Neural crest cell (in vitro differentiated cells): Measurements from ENCODE around the gene ADAT2. TPM values are rescaled to one million over a fixed set of nuclear protein-coding genes. Genes with fewer than 3 reads are reported as not detected.
A peak's percentile ranks its signal among the peaks of the same experiment; 100 is the strongest.

Experiments used
- DNase-seq: peaks from one replicate; pipeline ENCODE4 v3.0.0; 2021; ENCODE audit warnings: low read depth, mixed read lengths, low spot score
- H3K27ac Mint-ChIP-seq: one replicate; pipeline ENCODE4 v1.8.0; 2021; ENCODE audit warnings: mild to moderate bottlenecking, mixed read lengths; ENCODE audit not compliant: unreplicated experiment
- H3K27me3 Mint-ChIP-seq: 2 replicates; pipeline ENCODE4 v1.8.0; 2021; ENCODE audit warnings: low read depth, mild to moderate bottlenecking, mixed read lengths
- H3K36me3 Mint-ChIP-seq: 2 replicates; pipeline ENCODE4 v1.8.0; 2021; ENCODE audit warnings: low read depth, mild to moderate bottlenecking, mixed read lengths
- H3K4me1 Mint-ChIP-seq: 2 replicates; pipeline ENCODE4 v1.8.0; 2021; ENCODE audit warnings: mixed read lengths
- H3K4me3 Mint-ChIP-seq: one replicate; pipeline ENCODE4 v1.8.0; 2021; ENCODE audit warnings: mild to moderate bottlenecking, mixed read lengths
- H3K9me3 Mint-ChIP-seq: 2 replicates; pipeline ENCODE4 v1.8.0; 2021; ENCODE audit warnings: mixed read lengths
- long read RNA-seq: library from polyadenylated mRNA; unstranded; transcript quantifications from one replicate; pipeline ENCODE4 v2.0.0, GENCODE V29; 2020
- total RNA-seq: library from RNA; stranded (reverse); gene quantifications from 2 replicates; pipeline ENCODE4 v1.2.1, GENCODE V29; 2021
- TF ChIP-seq, protein P1 (sequence below): fragments of 200-600 bp; sonication (generic); conservative IDR thresholded peaks from 2 replicates; pipeline ENCODE4 v1.5.0; 2021; ENCODE audit warnings: antibody characterized with exemption, mild to moderate bottlenecking

Gene ADAT2
- 10.1 and 11.3 TPM in 2 replicates for total RNA-seq
- long read RNA-seq, transcript ADAT2-201 (6 exons, 2,065 nt): major isoform, 25 of 33 reads
- long read RNA-seq, partial matches to known transcripts: 2 of 33 reads
- long read RNA-seq, other reads (novel, unspliced or antisense): 6 of 33 reads

GRCh38 chr6:143450453-143451371, at the start of gene ADAT2, which contains the start of gene PEX3:
TSS of gene ADAT2 (minus strand) at chr6:143450695. CDS start at chr6:143450658, 37 bp downstream.
TSS of gene PEX3 (plus strand) at chr6:143450805. CDS start at chr6:143451043, 238 bp downstream.
- Mint-ChIP-seq H3K4me3 (peak within 1 kb of the TSS; percentile 100), H3K27me3 (no peaks in the 10 kb centered on the region), H3K36me3 (no peaks in the 10 kb centered on the region), H3K27ac (peak within 1 kb of the TSS; percentile 97), H3K9me3 (no peaks in the 10 kb centered on the region), H3K4me1 (peaks cover 26% of the 10 kb centered on the region)
- TF ChIP-seq, protein P1, sequence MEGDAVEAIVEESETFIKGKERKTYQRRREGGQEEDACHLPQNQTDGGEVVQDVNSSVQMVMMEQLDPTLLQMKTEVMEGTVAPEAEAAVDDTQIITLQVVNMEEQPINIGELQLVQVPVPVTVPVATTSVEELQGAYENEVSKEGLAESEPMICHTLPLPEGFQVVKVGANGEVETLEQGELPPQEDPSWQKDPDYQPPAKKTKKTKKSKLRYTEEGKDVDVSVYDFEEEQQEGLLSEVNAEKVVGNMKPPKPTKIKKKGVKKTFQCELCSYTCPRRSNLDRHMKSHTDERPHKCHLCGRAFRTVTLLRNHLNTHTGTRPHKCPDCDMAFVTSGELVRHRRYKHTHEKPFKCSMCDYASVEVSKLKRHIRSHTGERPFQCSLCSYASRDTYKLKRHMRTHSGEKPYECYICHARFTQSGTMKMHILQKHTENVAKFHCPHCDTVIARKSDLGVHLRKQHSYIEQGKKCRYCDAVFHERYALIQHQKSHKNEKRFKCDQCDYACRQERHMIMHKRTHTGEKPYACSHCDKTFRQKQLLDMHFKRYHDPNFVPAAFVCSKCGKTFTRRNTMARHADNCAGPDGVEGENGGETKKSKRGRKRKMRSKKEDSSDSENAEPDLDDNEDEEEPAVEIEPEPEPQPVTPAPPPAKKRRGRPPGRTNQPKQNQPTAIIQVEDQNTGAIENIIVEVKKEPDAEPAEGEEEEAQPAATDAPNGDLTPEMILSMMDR: no peak
- DNase-seq: peak; percentile 87

DNA sequence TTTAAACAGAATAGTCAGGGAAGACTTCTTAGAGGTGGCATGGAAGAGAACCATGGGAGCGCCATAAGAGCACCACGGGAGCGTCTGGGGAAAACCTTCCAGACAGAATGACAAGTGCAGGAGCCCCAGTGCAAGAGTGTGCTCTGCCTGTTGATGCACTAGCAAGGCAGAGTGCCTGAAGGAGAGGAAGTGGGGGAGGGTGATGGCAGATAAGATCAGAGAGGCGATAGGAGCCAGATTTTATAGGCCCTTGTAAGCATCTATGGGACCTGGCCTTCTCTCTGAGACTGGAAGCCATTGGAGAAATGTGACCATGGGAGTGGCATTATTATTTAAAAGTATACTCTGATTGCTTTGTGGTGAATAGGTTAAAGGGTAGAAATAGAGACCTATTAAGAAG, 47.9 kb upstream of the ADAT2 start:
- TF ChIP-seq, protein P1: no peak
- no peaks in the 10 kb centered on the region for H3K27me3 Mint-ChIP-seq
- peaks cover 27% of the 10 kb centered on the region for H3K36me3 Mint-ChIP-seq
- no peaks in the 10 kb centered on the region for H3K4me1 Mint-ChIP-seq
- no peak for DNase-seq
- H3K27ac Mint-ChIP-seq: no peak overlapping the region
- H3K9me3 Mint-ChIP-seq: no peaks in the 10 kb centered on the region
- no peak overlapping the region for H3K4me3 Mint-ChIP-seq

GRCh38 chr6:143496974-143497373, 46.5 kb upstream of the ADAT2 start:
- Mint-ChIP-seq H3K36me3 (peaks cover 27% of the 10 kb centered on the region), H3K4me3 (no peak overlapping the region), H3K27me3 (no peaks in the 10 kb centered on the region), H3K9me3 (no peaks in the 10 kb centered on the region), H3K27ac (no peak overlapping the region), H3K4me1 (no peaks in the 10 kb centered on the region)
- TF ChIP-seq, protein P1: no peak
- no peak for DNase-seq

GRCh38 chr6:143490775-143491174, 40.3 kb upstream of the ADAT2 start:
- Mint-ChIP-seq H3K9me3 (no peaks in the 10 kb centered on the region), H3K27ac (no peak overlapping the region), H3K4me3 (no peak overlapping the region), H3K36me3 (no peaks in the 10 kb centered on the region), H3K4me1 (no peaks in the 10 kb centered on the region), H3K27me3 (no peaks in the 10 kb centered on the region)
- no peak for DNase-seq
- TF ChIP-seq, protein P1: no peak

- H3K36me3 Mint-ChIP-seq: no peaks in the 10 kb centered on the region
- TF ChIP-seq, protein P1: no peak
- H3K4me1 Mint-ChIP-seq: no peaks in the 10 kb centered on the region
- H3K27me3 Mint-ChIP-seq: no peaks in the 10 kb centered on the region
- DNase-seq: no peak
- no peaks in the 10 kb centered on the region for H3K9me3 Mint-ChIP-seq
- no peak overlapping the region for H3K4me3 Mint-ChIP-seq
- no peak overlapping the region for H3K27ac Mint-ChIP-seq
These were observed 39.7 kb upstream of the ADAT2 start for GRCh38 chr6:143490244-143490643.
